HG03135 (cell line): ENCODE results near the gene WDR13.
A peak's percentile ranks its signal among the peaks of the same experiment; 100 is the strongest.

ENCODE experiments used
- ATAC-seq: cut with Tn5 transposase; IDR thresholded peaks from one replicate; pipeline ENCODE4 v1.9.1; 2021; ENCODE audit warnings: mild to moderate bottlenecking, moderate library complexity; ENCODE audit not compliant: unreplicated experiment

WDR13 gene

GRCh38 chrX:48592971-48593370, 4.3 kb upstream of the WDR13 start:
- ATAC-seq, result no peak

DNA sequence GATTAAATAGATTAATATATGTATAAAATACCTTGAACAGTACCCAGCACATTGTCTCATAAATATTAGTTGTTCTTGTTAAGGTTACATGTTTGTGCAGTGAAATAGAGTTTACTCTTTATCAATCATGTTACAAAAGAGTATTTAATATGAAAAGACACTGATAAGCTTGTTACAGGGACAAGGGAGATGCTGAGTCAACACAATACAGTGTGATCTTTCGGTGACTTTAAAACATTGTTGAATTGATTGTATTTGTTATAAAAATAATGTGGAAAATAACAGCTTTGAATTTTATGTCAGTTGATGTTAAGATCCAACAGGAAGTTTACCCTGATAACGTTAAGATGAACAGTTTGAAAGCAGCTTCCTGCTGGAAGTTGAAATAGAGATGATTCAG, 1.4 kb upstream of the WDR13 start:
- no peak for ATAC-seq

DNA sequence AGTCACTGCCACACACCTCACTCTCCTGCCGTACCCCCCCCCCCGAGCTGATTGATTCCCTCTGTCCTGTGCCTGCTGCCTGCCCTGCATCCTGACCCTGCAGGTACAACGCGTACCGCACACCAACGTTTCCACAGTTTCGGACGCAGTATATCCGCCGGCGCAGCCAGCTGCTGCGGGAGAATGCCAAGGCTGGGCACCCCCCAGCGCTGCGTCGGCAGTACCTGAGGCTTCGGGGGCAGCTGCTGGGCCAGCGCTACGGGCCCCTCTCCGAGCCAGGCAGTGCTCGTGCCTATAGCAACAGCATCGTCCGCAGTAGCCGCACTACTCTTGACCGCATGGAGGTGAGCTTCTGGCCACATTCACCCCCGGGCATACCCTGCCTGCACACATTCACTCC, 1.3 kb downstream of the WDR13 start:
- ATAC-seq, result no peak

DNA sequence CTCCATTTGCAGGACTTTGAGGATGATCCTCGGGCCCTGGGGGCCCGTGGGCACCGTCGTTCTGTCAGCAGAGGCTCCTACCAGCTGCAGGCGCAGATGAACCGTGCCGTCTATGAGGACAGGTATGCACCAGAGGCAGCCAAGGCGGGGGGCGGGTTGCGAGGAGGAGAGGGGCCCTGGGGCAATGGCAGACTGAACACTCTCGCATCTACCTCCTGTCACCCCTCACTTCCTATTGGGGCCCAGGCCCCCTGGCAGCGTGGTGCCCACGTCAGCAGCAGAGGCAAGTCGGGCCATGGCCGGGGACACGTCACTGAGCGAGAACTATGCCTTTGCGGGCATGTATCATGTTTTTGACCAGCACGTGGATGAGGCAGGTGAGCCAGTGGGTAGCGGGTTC, 2.0 kb downstream of the WDR13 start:
- no peak for ATAC-seq

DNA sequence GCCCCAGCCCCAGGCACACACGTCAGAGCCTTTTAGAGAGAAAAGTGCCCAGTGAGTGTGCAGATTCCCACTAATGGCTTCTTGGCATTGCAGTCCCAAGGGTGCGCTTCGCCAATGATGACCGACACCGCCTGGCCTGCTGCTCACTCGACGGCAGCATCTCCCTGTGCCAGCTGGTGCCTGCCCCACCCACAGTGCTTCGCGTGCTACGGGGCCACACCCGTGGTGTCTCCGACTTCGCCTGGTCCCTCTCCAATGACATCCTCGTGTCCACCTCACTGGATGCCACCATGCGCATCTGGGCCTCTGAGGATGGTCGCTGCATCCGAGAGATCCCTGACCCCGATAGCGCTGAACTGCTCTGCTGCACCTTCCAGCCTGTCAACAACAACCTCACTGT, 2.9 kb downstream of the WDR13 start:
- no peak for ATAC-seq

DNA sequence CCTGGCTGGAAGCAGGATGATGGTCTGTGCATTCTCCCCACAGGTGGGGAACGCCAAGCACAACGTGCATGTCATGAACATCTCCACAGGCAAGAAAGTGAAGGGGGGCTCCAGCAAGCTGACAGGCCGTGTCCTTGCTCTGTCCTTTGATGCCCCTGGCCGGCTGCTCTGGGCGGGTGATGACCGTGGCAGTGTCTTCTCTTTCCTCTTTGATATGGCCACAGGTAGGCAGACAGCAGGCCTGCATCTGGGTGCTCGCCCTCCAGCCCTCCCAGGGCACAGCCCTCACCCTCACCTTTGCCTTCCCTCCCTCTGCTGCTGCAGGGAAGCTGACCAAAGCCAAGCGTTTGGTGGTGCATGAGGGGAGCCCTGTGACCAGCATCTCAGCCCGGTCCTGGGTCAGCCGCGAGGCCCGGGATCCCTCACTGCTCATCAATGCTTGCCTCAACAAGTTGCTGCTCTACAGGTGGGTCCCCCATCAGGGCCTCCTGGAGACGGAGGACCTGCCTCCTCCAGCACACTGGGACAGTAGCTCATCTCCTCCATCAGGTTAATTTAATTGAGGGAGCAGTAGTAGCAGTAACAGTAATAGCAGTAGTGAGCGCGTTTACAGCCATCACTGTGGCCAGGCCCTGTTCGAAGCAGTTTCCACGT, 4.6 kb downstream of the WDR13 start:
- ATAC-seq, result no peak

GRCh38 chrX:48604701-48605100, 7.4 kb downstream of the WDR13 start:
- no peak for ATAC-seq

DNA sequence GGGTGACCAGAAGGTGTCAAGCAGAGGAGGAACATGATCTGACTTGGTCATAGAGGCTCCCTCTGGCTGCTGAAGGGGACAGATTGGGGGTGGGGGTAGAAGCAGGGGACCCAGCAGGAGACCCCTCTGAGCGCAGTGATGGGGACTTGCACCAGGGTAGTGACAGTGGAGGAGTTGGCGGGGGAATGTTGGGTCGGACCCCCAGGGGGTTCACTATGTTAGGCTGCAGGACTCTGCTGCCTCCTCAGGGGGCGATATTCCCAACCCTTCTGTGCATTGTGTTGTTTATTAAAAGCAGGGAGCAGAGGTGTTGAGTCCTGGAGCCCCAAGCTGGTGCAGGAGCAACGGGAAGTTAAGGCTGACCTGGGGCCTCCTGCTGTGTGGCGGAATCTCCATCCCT, 8.8 kb downstream of the WDR13 start:
- no peak for ATAC-seq

- ATAC-seq, result no peak
Measured at GRCh38 chrX:48611703-48612102, 14.4 kb downstream of the WDR13 start.

DNA sequence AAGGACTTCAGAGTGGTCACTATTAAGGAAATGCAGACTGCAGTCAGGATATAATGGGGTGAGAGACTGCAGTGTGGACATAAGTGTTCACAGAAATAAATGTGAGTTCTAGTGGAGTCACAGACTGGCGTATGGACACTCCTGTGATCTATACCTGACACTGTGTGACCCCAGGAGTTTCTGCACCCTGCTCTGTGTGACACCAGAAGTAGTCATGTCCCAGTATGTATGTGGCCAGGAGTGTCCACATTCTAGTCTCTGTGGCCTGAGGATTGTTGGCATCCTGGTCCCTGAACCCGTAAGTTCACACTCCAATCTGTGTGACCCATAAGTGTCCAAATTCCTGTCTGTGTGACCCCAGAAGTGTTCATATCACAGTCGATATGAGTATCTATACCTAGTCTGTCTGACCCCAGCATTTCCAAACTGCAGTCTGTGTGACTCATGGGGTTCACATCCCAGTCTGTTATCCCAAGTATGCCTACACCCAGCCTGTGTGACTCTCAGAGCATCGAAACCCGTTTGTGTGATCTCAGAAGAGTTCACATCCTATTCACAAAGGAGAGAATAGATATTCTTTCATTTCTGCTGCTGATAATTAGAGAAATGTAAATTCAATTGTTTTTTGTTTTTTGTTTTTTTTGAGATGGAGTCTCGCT, 16.3 kb downstream of the WDR13 start:
- ATAC-seq, result no peak

DNA sequence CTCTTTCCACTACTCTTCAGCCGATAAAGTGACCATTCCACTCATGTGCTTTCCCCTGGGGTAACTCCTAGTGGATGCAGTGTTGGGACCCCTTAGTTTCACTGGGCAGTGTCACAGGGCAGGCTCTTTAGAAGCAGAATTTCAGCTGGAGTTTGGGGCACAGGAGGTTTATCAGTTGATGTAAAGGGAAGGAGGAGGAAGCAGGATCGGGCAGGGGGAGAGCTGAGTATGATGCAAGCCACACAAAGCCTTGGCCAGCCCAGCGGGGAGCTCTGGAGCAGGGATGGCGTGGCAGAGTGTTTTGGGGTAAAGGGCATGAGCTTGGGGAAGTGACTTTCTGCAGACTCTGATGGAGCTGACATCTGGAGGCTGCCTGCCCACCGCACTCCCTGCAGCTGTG, 19.3 kb downstream of the WDR13 start:
- no peak for ATAC-seq

DNA sequence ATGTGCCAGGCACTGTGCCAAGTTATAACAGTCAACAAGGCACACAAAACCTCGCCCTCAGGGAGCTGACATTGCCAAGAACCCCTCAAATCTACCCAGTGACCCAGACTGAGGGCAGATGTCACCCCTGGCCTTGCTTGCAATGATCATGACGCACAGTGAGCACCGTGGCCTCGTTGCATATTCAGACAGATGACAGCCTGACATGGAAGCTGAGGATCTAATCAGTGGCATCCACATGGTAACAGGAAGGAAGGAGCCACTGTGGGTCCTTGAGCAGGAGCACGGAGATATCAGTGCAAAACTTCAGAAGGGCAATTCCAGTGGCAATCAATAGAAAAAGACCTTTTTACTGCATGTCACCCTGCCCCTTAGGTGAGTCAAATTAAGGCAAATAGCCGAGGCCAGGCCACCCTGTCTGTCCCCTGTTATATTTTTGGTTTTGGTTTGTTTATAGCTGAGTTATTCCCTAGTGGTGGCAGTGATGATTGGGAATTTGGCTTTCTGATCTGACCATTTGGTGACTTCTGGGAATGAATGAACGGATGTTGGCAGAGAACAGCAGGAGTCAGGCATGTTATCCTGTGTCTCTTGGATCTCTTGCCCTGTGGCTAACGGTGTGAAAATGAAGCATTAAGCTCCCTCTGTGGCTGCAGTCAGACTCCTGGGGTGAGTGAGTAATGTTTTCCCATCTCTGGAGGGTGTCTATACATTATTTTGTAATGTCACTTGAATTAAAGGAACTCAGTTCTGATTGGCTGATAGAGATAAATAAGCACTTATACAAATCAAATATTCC, 20.4 kb downstream of the WDR13 start:
- ATAC-seq, result no peak

- no peak for ATAC-seq
Measured at GRCh38 chrX:48626401-48627298, 29.4 kb downstream of the WDR13 start.

- peak; percentile 71 for ATAC-seq
Measured at GRCh38 chrX:48631376-48632090, 34.2 kb downstream of the WDR13 start.

DNA sequence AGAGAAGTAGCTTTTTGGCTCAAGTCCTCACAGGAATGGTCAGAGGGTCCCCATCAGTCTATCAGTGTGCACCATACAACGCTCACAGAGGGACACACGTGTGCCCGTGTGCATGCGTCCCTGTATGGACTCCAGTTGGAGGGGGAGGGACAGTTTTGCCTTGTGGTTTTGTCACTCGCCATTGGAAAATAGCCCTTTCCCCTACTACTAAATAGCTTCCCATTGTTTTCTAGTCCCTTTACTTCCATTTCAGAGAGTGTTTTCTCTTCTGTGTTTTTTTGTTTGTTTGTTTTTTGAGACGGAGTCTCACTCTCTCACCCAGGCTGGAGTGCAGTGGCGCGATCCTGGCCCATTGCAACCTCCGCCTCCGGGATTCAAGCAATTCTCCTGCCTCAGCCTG, 34.9 kb downstream of the WDR13 start:
- ATAC-seq, result no peak

GRCh38 chrX:48636301-48636700, 39.0 kb downstream of the WDR13 start:
- no peak for ATAC-seq

DNA sequence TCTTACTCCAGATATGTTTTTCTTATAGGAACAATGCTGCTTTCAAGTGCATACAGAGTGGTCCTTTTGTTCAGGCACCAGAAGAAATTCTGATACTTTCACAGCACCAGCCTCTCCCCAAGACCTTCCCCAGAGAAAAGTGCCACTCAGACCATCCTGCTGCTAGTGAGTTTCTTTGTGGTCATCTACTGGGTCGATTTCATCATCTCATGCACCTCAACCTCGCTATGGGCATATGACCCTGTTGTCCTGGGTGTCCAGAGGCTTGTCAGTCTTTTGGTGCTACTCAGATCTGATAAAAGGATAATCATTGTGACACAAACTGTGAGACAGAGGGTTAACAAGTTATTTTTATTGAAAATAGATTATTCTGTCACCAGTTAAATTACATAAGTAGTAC, 39.5 kb downstream of the WDR13 start:
- no peak for ATAC-seq

DNA sequence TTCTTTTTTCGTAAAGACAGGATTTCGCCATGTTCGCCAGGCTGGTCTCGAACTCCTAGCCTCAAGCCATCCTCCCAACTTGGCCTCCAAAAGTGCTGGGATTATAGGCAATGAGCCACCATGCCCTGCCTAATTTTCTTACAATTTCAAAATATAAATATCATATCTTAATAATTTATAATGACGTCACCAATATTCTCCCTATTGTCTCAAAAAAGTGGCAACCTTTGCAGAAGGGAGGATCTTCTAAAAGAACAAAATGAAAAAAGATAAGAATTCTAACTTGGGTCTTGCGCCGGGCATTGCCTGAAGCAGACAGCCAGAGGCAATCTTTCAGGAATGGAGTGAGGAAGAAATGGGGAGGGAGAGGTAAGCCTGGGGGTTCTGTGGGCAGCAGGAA, 48.4 kb downstream of the WDR13 start:
- ATAC-seq, result no peak

GRCh38 chrX:48648336-48648751, 51.1 kb downstream of the WDR13 start:
- ATAC-seq, result no peak

DNA sequence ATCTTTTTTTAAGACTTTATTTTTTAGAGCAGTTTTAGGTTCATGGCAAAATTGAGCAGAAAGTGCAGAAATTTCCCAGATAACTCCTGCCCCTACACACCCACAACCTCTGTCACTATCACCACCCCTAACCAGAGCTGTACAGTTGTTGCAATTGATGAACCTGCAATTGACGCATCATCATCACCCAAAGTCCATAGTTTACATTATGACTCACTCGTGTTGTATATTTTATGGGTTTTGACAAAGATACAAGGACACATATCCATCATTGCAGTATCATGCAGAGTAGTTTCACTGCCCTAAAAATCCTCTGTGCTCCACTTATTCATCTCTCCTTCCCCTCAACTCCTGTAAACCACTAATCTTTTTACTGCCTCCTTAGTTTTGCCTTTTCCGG, 51.8 kb downstream of the WDR13 start:
- no peak for ATAC-seq
